Activated CD4-positive, CD25-positive, alpha-beta regulatory T cell treated with anti-CD3 and anti-CD28 coated beads, Interleukin-2, amount 50 U/mL, for 72 hours (primary cell): ENCODE measurements around the gene ZZZ3.
"Not testable (repeated sequence)": the region's sequence is repeated elsewhere in the genome, so short reads cannot be mapped to it uniquely, and the experiment has no call there.

ENCODE experiments used
- DNase-seq: peaks from one replicate; pipeline ENCODE4 v3.0.0; 2021

Gene ZZZ3

DNA sequence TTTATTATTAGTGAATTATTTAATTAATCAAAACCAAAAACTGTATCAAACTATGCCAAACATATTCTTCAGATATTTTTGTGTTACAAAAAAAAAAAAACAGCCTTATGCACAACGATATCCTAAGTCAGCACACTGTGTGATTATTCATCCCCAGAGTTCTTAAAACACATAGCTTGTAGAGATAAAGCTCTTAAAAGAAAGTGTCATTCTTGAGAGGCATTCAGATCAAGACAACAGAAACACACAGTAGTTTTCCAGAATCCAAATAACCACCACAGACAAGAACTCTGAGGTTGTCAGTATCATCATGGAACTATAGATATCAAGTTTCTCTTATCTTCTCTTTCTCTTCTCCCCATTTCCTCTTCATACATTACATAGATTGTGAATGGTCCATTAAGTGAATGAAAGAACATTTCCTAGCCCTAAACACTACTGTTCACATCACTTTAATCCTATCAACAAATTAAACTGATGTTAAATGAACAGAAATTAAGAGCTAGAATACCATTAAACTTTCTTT lies 13.5 kb downstream of the ZZZ3 start:
- no peak for DNase-seq

DNA sequence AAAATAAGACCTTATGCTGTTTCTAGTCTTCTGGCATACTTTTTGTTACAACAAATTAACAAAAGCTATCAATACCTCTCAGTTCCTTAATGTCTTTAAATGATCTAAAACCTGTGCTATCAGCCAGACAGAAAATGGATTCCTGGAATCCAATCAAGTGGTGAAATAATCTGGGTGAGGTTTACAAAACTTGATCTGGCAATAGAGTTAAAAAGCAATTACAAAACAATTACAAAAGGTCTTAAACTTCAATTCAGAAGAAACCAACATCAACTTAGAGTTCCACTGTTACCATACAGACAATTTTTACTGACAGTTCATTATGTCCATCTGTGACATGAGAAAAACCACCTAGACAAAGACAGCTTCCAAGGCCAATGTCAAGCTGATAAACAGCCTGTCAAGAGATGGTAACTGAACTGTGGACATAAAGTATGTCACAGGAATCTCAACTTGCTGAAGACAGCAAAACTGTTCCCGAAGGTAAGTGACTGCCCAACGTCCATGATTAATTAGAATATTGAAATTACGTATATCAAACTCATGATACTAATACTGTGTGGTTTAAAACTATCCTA lies 17.4 kb downstream of the ZZZ3 start:
- no peak for DNase-seq

DNA sequence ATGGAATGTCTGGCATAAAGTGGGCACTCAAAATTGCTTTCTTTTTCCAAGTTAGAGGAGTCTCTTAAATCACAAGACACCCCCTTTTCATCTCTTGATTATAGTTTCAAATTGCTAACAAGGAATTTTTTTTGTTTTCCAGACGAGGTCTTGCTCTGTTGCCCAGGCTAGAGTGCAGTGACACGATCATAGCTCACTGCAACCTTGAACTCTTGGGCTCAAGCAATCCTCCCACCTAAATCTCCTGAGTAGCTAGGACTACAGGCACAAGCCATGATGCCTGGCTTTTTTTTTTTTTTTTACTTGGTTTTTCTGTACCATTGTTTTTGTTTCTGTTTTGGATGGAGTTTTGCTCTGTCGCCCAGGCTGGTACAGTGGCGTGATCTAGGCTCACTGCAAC lies 20.8 kb downstream of the ZZZ3 start:
- no peak for DNase-seq

DNA sequence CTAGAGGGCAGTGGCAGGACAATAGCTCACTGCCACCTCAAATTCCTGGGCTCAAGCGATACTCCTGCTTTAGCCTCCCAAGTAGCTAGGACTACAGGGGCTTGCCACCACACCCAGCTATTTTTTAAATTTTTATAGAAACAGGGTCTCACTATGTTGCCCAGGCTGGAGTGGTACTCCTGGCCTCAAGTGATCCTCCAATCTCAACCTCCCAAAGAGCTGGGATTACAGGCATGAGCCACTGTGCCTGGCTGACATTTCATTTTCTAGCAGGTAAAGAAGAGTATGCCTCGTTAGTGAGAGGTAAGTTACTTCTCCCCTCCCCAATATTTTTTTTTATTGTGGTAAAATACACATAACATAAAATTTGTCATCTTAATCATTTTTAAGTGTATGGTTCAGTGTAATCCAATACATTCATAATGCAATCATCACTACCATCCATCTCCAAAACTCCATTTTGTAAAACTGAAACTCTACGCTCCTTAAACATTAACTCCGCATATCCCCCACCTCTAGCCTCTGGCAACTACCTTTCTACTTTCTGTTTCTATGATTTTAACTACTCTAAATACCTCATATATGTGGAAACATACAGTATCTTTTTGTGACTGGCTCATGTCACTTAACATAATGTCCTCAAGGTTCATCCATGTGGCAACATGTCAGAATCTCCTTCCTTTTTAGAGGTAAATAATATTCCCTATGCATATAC lies 22.4 kb downstream of the ZZZ3 start:
- no peak for DNase-seq

DNA sequence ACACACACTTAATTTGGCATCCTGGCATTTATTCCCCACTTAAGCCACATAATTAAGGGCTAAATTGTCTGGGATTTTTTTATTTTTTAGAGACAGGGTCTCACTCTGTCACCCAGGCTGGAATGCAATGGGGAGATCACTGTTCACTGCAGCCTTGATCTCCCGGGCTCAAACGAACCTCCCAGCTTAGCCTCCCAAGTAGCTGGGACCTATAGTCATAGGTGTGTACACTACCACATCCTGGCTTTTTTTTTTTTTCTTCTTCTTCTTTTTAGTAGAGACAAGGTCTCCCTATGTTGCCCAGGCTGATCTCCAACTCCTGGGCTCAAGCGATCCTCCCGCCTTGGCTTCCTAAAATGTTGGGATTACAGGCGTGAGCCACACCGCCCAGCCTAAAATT lies 24.2 kb downstream of the ZZZ3 start:
- no peak for DNase-seq

DNA sequence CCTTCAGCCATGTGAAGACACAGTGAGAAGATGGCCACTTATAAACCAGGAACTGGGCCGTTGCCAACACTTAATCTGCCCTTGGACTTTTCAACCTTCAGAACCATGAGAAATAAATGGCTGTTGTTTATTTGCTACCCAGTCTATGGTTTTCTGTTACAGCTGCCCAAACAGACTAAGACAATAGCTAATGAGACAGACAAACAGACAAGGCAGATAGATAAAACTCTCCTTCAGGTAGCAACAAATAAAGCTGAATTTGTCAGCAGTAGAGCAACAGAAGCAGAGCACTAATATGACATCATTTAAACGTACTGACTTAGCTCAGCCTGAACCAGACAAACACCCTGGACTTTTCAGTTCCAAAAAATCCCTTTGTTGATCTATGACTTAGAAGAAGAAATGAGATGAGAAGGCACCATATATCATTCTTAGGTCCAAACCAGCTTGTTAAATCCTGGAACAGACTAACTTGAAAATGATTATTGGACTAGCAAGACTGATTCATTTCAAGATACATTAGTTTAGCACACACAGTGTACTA lies 27.0 kb downstream of the ZZZ3 start:
- DNase-seq: no peak

DNA sequence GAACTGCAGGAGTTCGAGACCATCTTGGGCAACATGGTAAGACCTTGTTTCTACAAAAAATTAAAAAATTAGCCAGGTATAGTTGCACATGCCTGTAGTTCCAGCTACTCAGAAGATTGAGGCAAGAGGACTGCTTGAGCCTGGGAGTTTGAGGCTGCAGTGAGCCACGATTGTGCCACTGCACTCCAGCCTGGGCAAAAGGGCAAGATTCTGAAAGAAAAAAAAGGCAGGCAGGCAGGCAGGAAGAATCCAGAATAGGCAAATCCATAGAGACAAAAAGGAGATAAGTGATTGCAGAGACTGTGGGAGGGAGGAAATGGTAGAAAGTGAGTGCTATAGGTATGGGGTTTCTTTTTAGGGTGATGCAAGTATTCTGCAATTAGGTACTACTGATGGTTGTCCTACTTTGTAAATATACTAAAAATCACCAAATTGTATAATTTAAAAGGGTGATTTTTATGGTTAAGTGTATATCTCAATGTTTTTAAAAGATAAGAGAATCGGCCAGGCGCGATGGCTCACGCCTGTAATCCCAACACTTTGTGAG lies 29.4 kb downstream of the ZZZ3 start:
- no peak for DNase-seq

DNA sequence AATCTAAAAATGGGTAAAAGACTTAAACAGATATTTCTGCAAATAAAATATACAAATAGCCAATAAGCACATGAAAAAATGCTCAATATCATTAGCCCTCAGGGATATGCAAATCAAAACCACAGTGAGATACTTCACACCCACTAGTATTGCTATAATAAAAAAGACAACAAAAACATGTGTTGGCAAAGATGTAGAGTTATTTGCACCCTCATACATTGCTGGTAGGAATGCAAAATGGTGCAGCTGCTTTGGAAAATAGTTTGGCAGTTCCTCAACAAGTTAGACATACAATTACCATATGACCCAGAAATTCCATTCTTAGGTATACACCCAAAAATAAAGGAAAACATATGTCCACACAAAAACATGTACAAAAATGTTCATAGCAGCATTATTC lies 30.2 kb downstream of the ZZZ3 start:
- no peak for DNase-seq

DNA sequence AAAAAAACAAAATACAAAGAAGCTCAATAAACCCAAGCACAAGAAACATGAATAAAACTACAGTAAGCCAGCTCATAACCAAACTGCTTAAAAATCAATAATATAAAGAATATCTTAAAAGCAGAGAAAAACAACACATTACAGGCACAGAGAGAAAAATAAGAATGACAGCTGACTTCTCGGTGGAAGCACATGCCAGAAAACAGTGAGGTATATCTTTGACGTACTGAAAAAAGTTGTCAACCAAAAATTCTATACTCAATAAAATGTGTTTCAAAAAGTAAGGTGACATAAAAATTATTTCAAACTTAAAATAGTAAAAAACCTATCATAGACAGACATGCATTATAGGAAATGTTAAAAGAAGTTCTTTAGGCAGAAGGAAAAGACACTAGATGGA lies 33.3 kb downstream of the ZZZ3 start:
- DNase-seq: no peak

DNA sequence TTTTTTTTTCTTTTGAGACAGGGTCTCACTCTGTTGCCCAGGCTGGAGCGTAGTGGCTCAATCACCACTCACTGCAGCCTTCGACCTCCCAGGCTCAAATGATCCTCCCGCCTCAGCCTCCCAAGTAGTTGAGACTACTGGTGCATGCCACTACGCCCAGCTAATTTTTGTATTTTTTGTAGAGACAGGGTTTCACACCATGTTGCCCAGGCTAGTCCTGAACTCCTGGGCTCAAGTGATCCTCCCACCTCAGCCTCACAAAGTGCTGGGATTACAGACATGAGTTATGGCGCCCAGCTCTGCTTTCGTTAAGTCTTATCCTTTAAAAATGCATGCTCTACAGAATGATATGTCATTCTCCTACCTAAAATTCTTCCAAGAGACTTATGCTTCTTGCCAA lies 36.2 kb downstream of the ZZZ3 start:
- DNase-seq: not testable (repeated sequence)

DNA sequence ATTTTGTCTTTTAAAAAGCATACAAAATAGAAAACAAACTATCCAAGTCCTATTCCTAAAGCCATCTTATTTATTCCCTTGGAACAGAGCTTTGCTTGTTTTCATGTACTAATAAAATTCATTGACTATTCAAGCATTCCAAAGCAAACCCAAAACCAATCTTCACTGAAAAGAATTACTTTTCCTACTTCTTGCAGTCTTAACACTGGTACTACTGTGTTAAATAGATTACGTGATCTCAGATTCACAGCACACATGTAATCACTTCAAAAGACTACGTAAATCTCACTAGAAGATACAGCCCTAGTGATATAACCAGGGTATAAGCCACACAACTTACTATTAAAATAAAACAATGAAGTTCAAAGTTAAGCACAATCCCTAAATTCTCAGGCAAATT lies 39.0 kb downstream of the ZZZ3 start:
- DNase-seq: no peak

DNA sequence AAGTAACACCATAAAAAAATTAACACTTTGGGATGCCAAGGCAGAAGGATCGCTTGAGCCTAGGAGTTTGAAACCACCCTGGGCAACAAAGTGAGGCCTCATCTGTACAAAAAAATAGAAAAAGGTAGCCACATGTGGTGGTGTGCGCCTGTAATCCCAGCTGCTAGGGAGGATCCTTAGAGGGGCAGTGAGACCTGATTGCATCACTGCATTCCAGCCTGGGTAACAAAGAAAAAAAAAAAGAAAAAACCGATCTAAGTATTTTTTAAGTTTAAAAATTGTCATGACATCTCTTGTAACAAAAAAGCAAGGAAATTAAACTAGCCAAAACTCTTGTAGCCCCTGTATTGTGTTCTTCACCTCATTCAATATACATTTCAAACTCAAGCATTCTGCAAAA lies 39.5 kb downstream of the ZZZ3 start:
- DNase-seq: no peak

DNA sequence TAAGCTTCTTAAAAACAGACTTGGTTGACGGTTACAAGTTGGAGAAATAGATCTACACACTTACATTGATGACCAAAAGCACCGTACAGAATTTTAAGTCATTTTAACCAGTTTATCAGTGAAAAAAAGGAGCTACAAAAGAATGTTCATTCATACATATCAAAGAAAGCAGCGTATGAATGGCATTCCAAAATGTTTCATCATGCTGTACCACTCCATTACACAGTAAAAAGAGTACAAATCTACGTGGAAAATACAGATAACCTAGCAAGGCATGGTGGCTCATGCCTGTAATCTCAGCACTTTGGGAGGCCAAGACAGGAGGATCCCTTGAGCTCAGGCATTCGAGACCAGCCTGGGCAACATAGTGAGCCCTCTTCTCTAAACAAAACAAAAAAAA lies 40.3 kb downstream of the ZZZ3 start:
- no peak for DNase-seq

DNA sequence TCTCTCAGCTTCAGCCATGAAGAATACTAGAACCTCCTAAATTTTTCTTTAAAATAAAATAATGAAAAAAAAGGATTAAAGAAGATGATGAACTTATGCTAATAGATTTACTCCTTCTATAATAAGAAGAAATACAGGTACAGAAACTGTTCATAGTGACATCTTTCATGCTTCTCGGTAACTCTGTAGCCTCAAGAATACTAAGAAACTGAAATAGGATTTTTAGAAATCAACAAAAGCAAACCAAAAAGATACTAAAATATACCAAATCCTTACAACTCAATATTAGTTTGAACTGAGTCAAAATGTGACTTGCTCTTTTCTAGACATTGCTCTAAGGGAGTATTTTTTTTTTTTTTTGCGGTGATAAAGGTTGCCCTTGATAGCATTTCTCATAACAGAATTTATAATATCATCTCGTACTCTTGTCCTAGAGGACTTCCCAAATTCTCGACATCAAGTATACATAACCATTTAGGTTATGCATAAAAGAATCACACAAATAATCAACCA lies 42.8 kb downstream of the ZZZ3 start:
- no peak for DNase-seq

DNA sequence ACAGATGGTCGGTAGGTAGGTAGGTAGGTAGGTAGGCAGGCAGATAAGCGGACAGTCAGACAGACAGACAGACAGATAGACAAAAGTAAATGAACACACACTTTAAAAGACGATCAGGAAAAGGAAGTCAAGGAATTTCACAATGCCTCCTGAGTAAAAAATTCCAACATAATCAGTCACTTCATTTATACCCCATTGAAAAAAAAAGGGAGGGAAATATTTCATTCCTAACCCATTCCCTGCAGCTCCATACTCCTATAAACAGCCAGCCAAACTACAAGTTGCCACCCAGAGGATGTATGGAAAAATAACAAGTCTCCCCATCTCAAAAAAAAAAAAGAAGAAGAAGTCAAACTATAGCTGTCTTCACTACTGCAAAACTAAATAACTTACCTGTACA lies 43.4 kb downstream of the ZZZ3 start:
- DNase-seq: no peak

DNA sequence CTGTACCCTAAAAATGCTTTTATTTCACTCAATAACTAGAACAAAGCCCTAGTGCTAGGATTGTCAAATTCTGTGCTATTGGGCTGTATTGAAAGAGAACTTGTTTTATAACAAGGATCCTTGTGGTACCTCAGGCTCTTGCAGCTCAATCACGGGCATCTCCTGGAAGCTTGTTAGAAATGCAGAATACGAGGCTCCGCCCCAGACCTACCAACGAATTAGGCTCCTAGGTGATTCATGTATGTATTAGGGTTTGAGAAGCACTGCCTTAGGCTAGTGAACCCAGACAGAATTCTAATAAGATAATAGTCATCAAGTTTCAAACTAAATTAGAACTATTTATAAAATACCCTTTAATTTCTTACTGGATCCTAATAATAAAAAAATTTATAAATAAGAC lies 45.6 kb downstream of the ZZZ3 start:
- DNase-seq: no peak
